H1 (cell line): ENCODE measurements around the gene RGS17. TPM values are rescaled to one million over a fixed set of nuclear protein-coding genes. Genes with fewer than 3 reads are reported as not detected.

ENCODE experiments used
- CTCF ChIA-PET: fragments of 300-600 bp; sonication (Branson Sonifier 250); formaldehyde crosslinking; loops from one replicate; lab custom pipeline; 2021; ENCODE audit not compliant: partially characterized antibody; lab: Charles Lee
- POLR2A ChIA-PET: fragments of 300-600 bp; sonication (Branson Sonifier 250); formaldehyde crosslinking; loops from one replicate; lab custom pipeline; 2021; ENCODE audit warnings: inconsistent platforms; ENCODE audit not compliant: partially characterized antibody; lab: Charles Lee
- DNase-seq, 2 experiments: peaks; one replicate each; pipeline versions ENCODE4 v3.0.0 to v3.0.0-alpha.2; 2010 to 2022; ENCODE audit warnings: low spot score in 2 of 2, low read depth in 1 of 2, mixed read lengths in 1 of 2
- FAIRE-seq: peaks from 2 replicates; lab custom pipeline; 2011; peaks lifted over from hg19 to GRCh38; lab: Jason Lieb, UNC
- H2AFZ ChIP-seq: 2 replicates; pipeline ENCODE4 v1.8.1; 2012; ENCODE audit warnings: low read length, inconsistent platforms
- H2AK5ac ChIP-seq: 2 replicates; pipeline ENCODE4 v1.6.1; 2013; ENCODE audit warnings: low read depth, low read length
- H2BK120ac ChIP-seq: replicated peaks from 2 replicates; pipeline ENCODE3; 2013; ENCODE audit warnings: low read depth, low read length, inconsistent platforms
- H2BK12ac ChIP-seq: 2 replicates; pipeline ENCODE4 v1.6.1; 2013; ENCODE audit warnings: low read depth, low read length
- H2BK15ac ChIP-seq: 2 replicates; pipeline ENCODE4 v1.6.1; 2013; ENCODE audit warnings: low read length
- H2BK20ac ChIP-seq: 2 replicates; pipeline ENCODE4 v1.6.1; 2013; ENCODE audit warnings: low read length
- H2BK5ac ChIP-seq: 2 replicates; pipeline ENCODE4 v1.6.1; 2013; ENCODE audit warnings: low read depth, low read length
- H3K14ac ChIP-seq: 2 replicates; pipeline ENCODE4 v1.6.1; 2013; ENCODE audit warnings: inconsistent platforms; ENCODE audit not compliant: insufficient read length
- H3K18ac ChIP-seq: 2 replicates; pipeline ENCODE4 v1.6.1; 2013; ENCODE audit warnings: low read length; ENCODE audit errors: extremely low read depth
- H3K23ac ChIP-seq: 2 replicates; pipeline ENCODE4 v1.6.1; 2013; ENCODE audit warnings: inconsistent platforms; ENCODE audit not compliant: insufficient read length
- H3K23me2 ChIP-seq: 2 replicates; pipeline ENCODE4 v1.6.1; 2013; ENCODE audit warnings: low read depth, low read length
- H3K27ac ChIP-seq: 2 replicates; pipeline ENCODE4 v1.6.1; 2011; ENCODE audit warnings: low read depth, low read length, inconsistent platforms
- H3K27me3 ChIP-seq, 4 experiments: replicated peaks in 1 of 4; 1 replicate in 1 of 4; 2 replicates in 3 of 4; pipeline versions ENCODE4 v1.6.1 to v1.8.1; 2011 to 2013; ENCODE audit warnings: low read length in 3 of 4, mild to moderate bottlenecking in 3 of 4, inconsistent platforms in 2 of 4, mixed read lengths in 2 of 4, moderate library complexity in 1 of 4; ENCODE audit not compliant: control insufficient read depth in 3 of 4, insufficient read depth in 3 of 4; ENCODE audit errors: extremely low read depth in 1 of 4
- H3K36me3 ChIP-seq, 4 experiments: 2 replicates each; pipeline versions ENCODE4 v1.6.1 to v1.8.1; 2011 to 2013; ENCODE audit warnings: mild to moderate bottlenecking in 4 of 4, low read length in 3 of 4, moderate library complexity in 2 of 4, control low read depth in 1 of 4, inconsistent platforms in 1 of 4; ENCODE audit not compliant: insufficient read depth in 4 of 4, control insufficient read depth in 2 of 4
- H3K4ac ChIP-seq: replicated peaks from 2 replicates; pipeline ENCODE3; 2013; ENCODE audit warnings: low read length, low read depth, mixed read lengths, inconsistent platforms; ENCODE audit not compliant: insufficient read length
- H3K4me1 ChIP-seq, 4 experiments: replicated peaks in 1 of 4; 1 replicate in 1 of 4; 2 replicates in 3 of 4; pipeline versions ENCODE4 v1.6.1 to v1.8.1; 2011 to 2013; ENCODE audit warnings: low read length in 3 of 4, inconsistent platforms in 2 of 4, mixed read lengths in 1 of 4; ENCODE audit not compliant: insufficient read depth in 4 of 4, control insufficient read depth in 3 of 4
- H3K4me2 ChIP-seq, 2 experiments: 2 replicates each; pipeline versions ENCODE4 v1.6.1 to v1.8.1; 2011 to 2013; ENCODE audit warnings: low read depth in 2 of 2, low read length in 2 of 2, control low read depth in 1 of 2, inconsistent platforms in 1 of 2, mild to moderate bottlenecking in 1 of 2; ENCODE audit not compliant: insufficient read depth in 1 of 2
- H3K4me3 ChIP-seq, 4 experiments: fragments of 200-600, 300-600 bp in 1 of 4; sonication (generic), shearing (Covaris generic), sonication (Bioruptor Twin) in 1 of 4; 2 replicates each; pipeline versions ENCODE4 v1.5.1 to v1.8.1; 2011 to 2016; ENCODE audit warnings: low read length in 4 of 4, low read depth in 3 of 4, control low read depth in 2 of 4, inconsistent platforms in 2 of 4, mild to moderate bottlenecking in 2 of 4, mixed read lengths in 1 of 4, moderate library complexity in 1 of 4; ENCODE audit not compliant: insufficient read depth in 2 of 4; ENCODE audit errors: extremely low read depth in 1 of 4
- H3K56ac ChIP-seq: replicated peaks from 2 replicates; pipeline ENCODE3; 2013; ENCODE audit warnings: low read depth, mild to moderate bottlenecking, mixed read lengths, low read length, inconsistent platforms; ENCODE audit not compliant: insufficient read length
- H3K79me1 ChIP-seq: 2 replicates; pipeline ENCODE4 v1.6.1; 2013; ENCODE audit warnings: low read depth, low read length, control low read depth
- H3K79me2 ChIP-seq, 2 experiments: 2 replicates each; pipeline versions ENCODE4 v1.6.1 to v1.8.1; 2012 to 2013; ENCODE audit warnings: low read length in 2 of 2, mild to moderate bottlenecking in 2 of 2, inconsistent platforms in 1 of 2; ENCODE audit not compliant: insufficient read depth in 2 of 2, control insufficient read depth in 1 of 2
- H3K9ac ChIP-seq, 4 experiments: replicated peaks in 1 of 4; 1 replicate in 1 of 4; 2 replicates in 3 of 4; pipeline versions ENCODE4 v1.6.1 to v1.8.1; 2011 to 2013; ENCODE audit warnings: low read depth in 3 of 4, low read length in 3 of 4, control low read depth in 2 of 4, mild to moderate bottlenecking in 2 of 4, moderate library complexity in 2 of 4, inconsistent platforms in 1 of 4; ENCODE audit errors: extremely low read depth in 1 of 4
- H3K9me3 ChIP-seq, 2 experiments: 2 replicates each; pipeline versions ENCODE4 v1.6.1 to v1.8.1; 2012 to 2013; ENCODE audit warnings: mild to moderate bottlenecking in 2 of 2, moderate library complexity in 2 of 2, control low read depth in 1 of 2, inconsistent platforms in 1 of 2, low read depth in 1 of 2, low read length in 1 of 2, mixed read lengths in 1 of 2; ENCODE audit not compliant: insufficient read depth in 2 of 2
- H4K20me1 ChIP-seq, 2 experiments: replicated peaks in 1 of 2; 2 replicates each; pipeline versions ENCODE3 to v1.8.1; 2011 to 2013; ENCODE audit warnings: inconsistent platforms in 2 of 2, low read length in 2 of 2, mild to moderate bottlenecking in 1 of 2; ENCODE audit not compliant: insufficient read depth in 2 of 2, control insufficient read depth in 1 of 2
- H4K5ac ChIP-seq: 2 replicates; pipeline ENCODE4 v1.6.1; 2013; ENCODE audit warnings: low read length, low read depth, mixed read lengths, inconsistent platforms; ENCODE audit not compliant: insufficient read length
- H4K8ac ChIP-seq: 2 replicates; pipeline ENCODE4 v1.8.0; 2013; ENCODE audit warnings: mild to moderate bottlenecking, moderate library complexity, low read length, inconsistent platforms; ENCODE audit not compliant: insufficient read depth; ENCODE audit errors: extremely low read depth
- H4K91ac ChIP-seq: replicated peaks from 2 replicates; pipeline ENCODE3; 2013; ENCODE audit warnings: low read length, mixed read lengths, inconsistent platforms; ENCODE audit not compliant: insufficient read length
- CEBPB ChIP-seq: IDR thresholded peaks from 2 replicates; pipeline ENCODE4 v1.6.1; 2012; ENCODE audit warnings: low read depth, low read length
- CREB1 ChIP-seq: IDR thresholded peaks from 2 replicates; pipeline ENCODE4 v1.6.1; 2012; ENCODE audit warnings: inconsistent platforms
- KDM5A ChIP-seq: fragments of 200-600 bp; IDR thresholded peaks from 2 replicates; pipeline ENCODE4 v1.7.1; 2012; ENCODE audit warnings: mild to moderate bottlenecking, low read length, inconsistent platforms, mixed read lengths
- MAFK ChIP-seq: IDR thresholded peaks from 2 replicates; pipeline ENCODE4 v1.6.1; 2012; ENCODE audit warnings: low read depth, mild to moderate bottlenecking, improper control_type of control experiment, low read length
- POLR2AphosphoS5 ChIP-seq: IDR thresholded peaks from 2 replicates; pipeline ENCODE4 v1.6.1; 2011; ENCODE audit warnings: low read depth, low read length
- SIN3A ChIP-seq, 2 experiments: IDR thresholded peaks in 1 of 2; conservative IDR thresholded peaks in 1 of 2; 2 replicates each; pipeline ENCODE4 v1.6.1; 2011 to 2012; ENCODE audit warnings: low read length in 2 of 2, improper control_type of control experiment in 1 of 2, low read depth in 1 of 2, mild to moderate bottlenecking in 1 of 2
- SIRT6 ChIP-seq: IDR thresholded peaks from one replicate; pipeline ENCODE4 v1.7.1; 2012; ENCODE audit warnings: low read length, inconsistent platforms
- SIX5 ChIP-seq: IDR thresholded peaks from 2 replicates; pipeline ENCODE4 v1.6.1; 2011; ENCODE audit warnings: mild to moderate bottlenecking, low read depth, low read length
- SP1 ChIP-seq: IDR thresholded peaks from 2 replicates; pipeline ENCODE4 v1.6.1; 2011; ENCODE audit warnings: low read depth, low read length
- WGBS, 2 experiments: shearing (Covaris generic) in 1 of 2; methylation state at CpG; one replicate each; pipeline versions ENCODE4 v1.1.6 to v1.1.7; 2013 to 2015; ENCODE audit warnings: low lambda C conversion rate in 2 of 2, mixed read lengths in 2 of 2, inconsistent platforms in 1 of 2, low coverage in 1 of 2, missing lambda C conversion rate in 1 of 2; ENCODE audit not compliant: insufficient replicate concordance in 2 of 2, insufficient coverage in 1 of 2, insufficient read length in 1 of 2; ENCODE audit errors: extremely low coverage in 1 of 2, missing lambda C conversion rate in 1 of 2; 5-methylcytosine and 5-hydroxymethylcytosine counted together
- polyA plus RNA-seq, 7 experiments: library from polyadenylated mRNA; depleted of rRNA in 3 of 7; stranded (reverse) in 5 of 7; unstranded in 2 of 7; fragments of >200 nt in 5 of 7; fragments of 200-250 nt in 2 of 7; gene quantifications; 1 replicate in 5 of 7; 2 replicates in 1 of 7; 4 replicates in 1 of 7; pipeline versions ENCODE4 v1.2.1 to v1.2.3, GENCODE V29; 2011 to 2013; ENCODE audit warnings: missing spikeins in 2 of 7, mixed read lengths in 2 of 7
- total RNA-seq: library from RNA; stranded (reverse); fragmentation: NEBNext Ultra II Directional; extraction: Animal tissue kit (Norgen Biotek cat#: 25700); gene quantifications from 2 replicates; pipeline ENCODE4 v1.2.1, GENCODE V29; 2021

The RGS17 gene
- total and polyA plus RNA-seq, 2 of the 8 experiments (the other 6 are each of a cell fraction or from before 2014, with no cell fraction given), result 2.0 to 12.2 TPM

GRCh38 chr6:153150752-153151440 lies 19.8 kb upstream of the RGS17 start:
- Histone ChIP-seq H3K4me2 (no peak overlapping the region), H4K8ac (no peak overlapping the region; the same call in 1 of the 2 replicates)
- no peak for FAIRE-seq

More at GRCh38 chr6:153150752-153151440, 19.8 kb upstream of the RGS17 start:
- Histone ChIP-seq H2AK5ac (no peak overlapping the region), H3K14ac (no peak overlapping the region), H4K20me1 (no peaks in the 10 kb centered on the region), H2BK120ac (no peak overlapping the region), H2BK20ac (no peak overlapping the region), H3K79me1 (no peaks in the 10 kb centered on the region), H3K4ac (no peak overlapping the region), H3K4me1 (no peaks in the 10 kb centered on the region; a peak in 2 of 7 replicates), H3K27ac (no peak overlapping the region), H3K23ac (no peak overlapping the region), H4K5ac (no peak overlapping the region), H2BK5ac (no peak overlapping the region), H2AFZ (no peak overlapping the region), H3K27me3 (no peaks in the 10 kb centered on the region), H2BK12ac (no peak overlapping the region), H3K4me3 (no peak overlapping the region), H3K9ac (no peak overlapping the region), H3K36me3 (no peaks in the 10 kb centered on the region), H4K91ac (no peak overlapping the region), H3K23me2 (no peaks in the 10 kb centered on the region), H2BK15ac (no peak overlapping the region), H3K18ac (no peak overlapping the region), H3K79me2 (no peaks in the 10 kb centered on the region), H3K56ac (no peak overlapping the region), H3K9me3 (no peaks in the 10 kb centered on the region)
- 92% methylated on average over 21 of the region's 21 CpGs; no CpG with 5 or more reads in 1 of the 2 experiments for WGBS, 2 experiments
- ChIA-PET CTCF (interaction anchor here (1.0 to 1.8 kb wide), 3 partner anchors 10 to 43 kb away, joined by 3 to 4 read pairs (median 4); no protein-coding TSS in a partner anchor), POLR2A (no interaction called here)
- no peak for DNase-seq
- TF ChIP-seq SP1 (no peak), SIRT6 (no peak), CREB1 (no peak), MAFK (no peak), KDM5A (no peak), SIN3A (conservative IDR thresholded peaks at IDR 0.05 in 1 of 2, IDR thresholded peaks at IDR 0.05 in 1 of 2; ENCODE audit: low read depth in 1 of 2, low read length in 2 of 2) (no peak), POLR2AphosphoS5 (no peak), SIX5 (no peak), CEBPB (no peak)
